Neutrophil (primary cell): ENCODE results near the gene DUS1L.

ENCODE experiments used
- H3K27ac ChIP-seq: fragments of 200-600 bp; sonication (generic); 2 replicates; pipeline ENCODE4 v1.5.1; 2016; ENCODE audit warnings: mild to moderate bottlenecking, moderate library complexity
- H3K27me3 ChIP-seq: fragments of 200-600 bp; sonication (generic); 2 replicates; pipeline ENCODE4 v1.6.0; 2016; ENCODE audit warnings: mild to moderate bottlenecking
- H3K36me3 ChIP-seq: fragments of 200-600 bp; sonication (generic); 2 replicates; pipeline ENCODE4 v1.5.1; 2017
- H3K4me1 ChIP-seq, 2 experiments: fragments of 200-600 bp in 1 of 2; sonication (generic) in 1 of 2; 1 replicate in 1 of 2; 2 replicates in 1 of 2; pipeline versions ENCODE4 v1.5.1 to v1.6.1; 2013 to 2016; ENCODE audit warnings: low read depth in 1 of 2, low read length in 1 of 2, mild to moderate bottlenecking in 1 of 2, moderate library complexity in 1 of 2; ENCODE audit not compliant: control insufficient read depth in 1 of 2, insufficient read depth in 1 of 2
- H3K4me3 ChIP-seq, 2 experiments: fragments of 200-600 bp in 1 of 2; sonication (generic) in 1 of 2; 1 replicate in 1 of 2; 2 replicates in 1 of 2; pipeline ENCODE4 v1.5.1; 2013 to 2016; ENCODE audit warnings: low read depth in 1 of 2, low read length in 1 of 2, mild to moderate bottlenecking in 1 of 2, moderate library complexity in 1 of 2
- H3K9me3 ChIP-seq: fragments of 200-600 bp; sonication (generic); 2 replicates; pipeline ENCODE4 v1.5.1; 2016
- TF ChIP-seq, protein P1 (sequence below): fragments of 200-600 bp; sonication (generic); IDR thresholded peaks from 2 replicates; pipeline ENCODE4 v1.5.1; 2016; ENCODE audit warnings: antibody characterized with exemption

The DUS1L gene

DNA sequence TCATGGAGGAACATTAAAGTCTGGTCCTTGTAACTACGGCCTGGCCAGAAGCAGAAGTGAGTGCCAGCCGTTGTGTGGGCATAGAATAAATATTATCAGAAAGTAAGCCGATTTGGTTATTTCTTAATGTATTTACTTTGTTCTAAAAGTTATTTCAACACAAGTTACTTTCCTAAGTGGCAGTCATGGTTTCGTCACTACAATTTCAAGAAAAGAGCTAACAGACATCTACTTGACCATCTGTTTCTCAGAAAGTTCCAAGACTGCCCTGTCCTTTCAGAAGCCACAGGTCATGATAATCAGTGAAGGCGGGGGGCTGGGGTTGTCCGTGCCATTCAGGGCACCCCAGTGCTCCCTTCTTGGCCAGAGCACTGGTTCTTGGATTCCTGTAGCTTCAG lies 47.3 kb upstream of the DUS1L start:
- peaks cover 5% of the 10 kb centered on the region for H3K36me3 ChIP-seq
- peaks cover 10 to 14% of the 10 kb centered on the region in 2 experiments for H3K4me1 ChIP-seq
- H3K27ac ChIP-seq: peak overlapping the region; percentile 58
- H3K4me3 ChIP-seq: no peak overlapping the region
- TF ChIP-seq, protein P1, sequence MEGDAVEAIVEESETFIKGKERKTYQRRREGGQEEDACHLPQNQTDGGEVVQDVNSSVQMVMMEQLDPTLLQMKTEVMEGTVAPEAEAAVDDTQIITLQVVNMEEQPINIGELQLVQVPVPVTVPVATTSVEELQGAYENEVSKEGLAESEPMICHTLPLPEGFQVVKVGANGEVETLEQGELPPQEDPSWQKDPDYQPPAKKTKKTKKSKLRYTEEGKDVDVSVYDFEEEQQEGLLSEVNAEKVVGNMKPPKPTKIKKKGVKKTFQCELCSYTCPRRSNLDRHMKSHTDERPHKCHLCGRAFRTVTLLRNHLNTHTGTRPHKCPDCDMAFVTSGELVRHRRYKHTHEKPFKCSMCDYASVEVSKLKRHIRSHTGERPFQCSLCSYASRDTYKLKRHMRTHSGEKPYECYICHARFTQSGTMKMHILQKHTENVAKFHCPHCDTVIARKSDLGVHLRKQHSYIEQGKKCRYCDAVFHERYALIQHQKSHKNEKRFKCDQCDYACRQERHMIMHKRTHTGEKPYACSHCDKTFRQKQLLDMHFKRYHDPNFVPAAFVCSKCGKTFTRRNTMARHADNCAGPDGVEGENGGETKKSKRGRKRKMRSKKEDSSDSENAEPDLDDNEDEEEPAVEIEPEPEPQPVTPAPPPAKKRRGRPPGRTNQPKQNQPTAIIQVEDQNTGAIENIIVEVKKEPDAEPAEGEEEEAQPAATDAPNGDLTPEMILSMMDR: no peak
- no peaks in the 10 kb centered on the region for H3K27me3 ChIP-seq
- H3K9me3 ChIP-seq: no peaks in the 10 kb centered on the region

- peak overlapping the region; percentile 58 for H3K27ac ChIP-seq
- TF ChIP-seq, protein P1: no peak
- H3K4me1 ChIP-seq: peaks cover 15 to 18% of the 10 kb centered on the region in 2 experiments
- H3K27me3 ChIP-seq: no peaks in the 10 kb centered on the region
- H3K4me3 ChIP-seq: no peak overlapping the region
- peaks cover 5% of the 10 kb centered on the region for H3K36me3 ChIP-seq
- no peaks in the 10 kb centered on the region for H3K9me3 ChIP-seq
These were observed 46.7 kb upstream of the DUS1L start for GRCh38 chr17:82112181-82112913.

GRCh38 chr17:82110298-82110697 lies 44.7 kb upstream of the DUS1L start:
- Histone ChIP-seq H3K36me3 (peaks cover 5% of the 10 kb centered on the region), H3K4me1 (peaks cover 35 to 38% of the 10 kb centered on the region in 2 experiments), H3K9me3 (no peaks in the 10 kb centered on the region), H3K27me3 (no peaks in the 10 kb centered on the region), H3K27ac (no peak overlapping the region), H3K4me3 (no peak overlapping the region)
- TF ChIP-seq, protein P1: no peak

- no peak overlapping the region for H3K4me3 ChIP-seq
- no peak overlapping the region for H3K27ac ChIP-seq
- H3K9me3 ChIP-seq: no peaks in the 10 kb centered on the region
- peaks cover 36 to 43% of the 10 kb centered on the region in 2 experiments for H3K4me1 ChIP-seq
- TF ChIP-seq, protein P1: no peak
- peaks cover 5% of the 10 kb centered on the region for H3K36me3 ChIP-seq
- H3K27me3 ChIP-seq: no peaks in the 10 kb centered on the region
These were observed 43.4 kb upstream of the DUS1L start for GRCh38 chr17:82108961-82109475.

DNA sequence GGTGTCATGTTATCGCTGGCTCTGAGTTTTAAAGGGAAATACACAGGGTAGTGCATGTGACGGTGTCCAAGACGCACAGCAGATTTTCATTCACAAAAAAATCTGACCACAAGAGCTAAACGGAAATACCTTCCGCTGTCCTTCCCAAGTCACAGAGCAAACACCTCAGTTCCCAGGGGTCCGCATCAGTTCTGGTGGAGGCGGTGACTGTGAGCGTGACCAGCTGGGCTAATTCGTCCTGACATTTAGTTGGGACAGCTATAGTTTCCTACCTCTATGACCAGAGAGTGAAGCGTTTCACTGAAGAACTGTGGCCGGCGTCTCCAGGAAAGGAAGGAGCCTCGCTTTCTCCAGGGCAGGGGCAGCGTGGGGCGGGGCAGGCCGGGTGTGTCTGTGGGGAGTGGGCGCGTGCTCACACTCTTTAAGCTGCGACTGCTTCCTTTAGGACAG lies 42.9 kb upstream of the DUS1L start:
- Histone ChIP-seq H3K4me1 (peaks cover 35 to 42% of the 10 kb centered on the region in 2 experiments), H3K27me3 (no peaks in the 10 kb centered on the region), H3K9me3 (no peaks in the 10 kb centered on the region), H3K4me3 (no peak overlapping the region), H3K27ac (no peak overlapping the region), H3K36me3 (peaks cover 5% of the 10 kb centered on the region)
- TF ChIP-seq, protein P1: no peak
